ENCODE measurements around the gene STYXL2. TPM values are rescaled to one million over a fixed set of nuclear protein-coding genes. Genes with fewer than 3 reads are reported as not detected.

STYXL2 gene
- total and polyA plus RNA-seq, 2 of the 8 experiments (the other 6 are each of a cell fraction or from before 2014, with no cell fraction given) = 0.09 to 0.22 TPM

DNA sequence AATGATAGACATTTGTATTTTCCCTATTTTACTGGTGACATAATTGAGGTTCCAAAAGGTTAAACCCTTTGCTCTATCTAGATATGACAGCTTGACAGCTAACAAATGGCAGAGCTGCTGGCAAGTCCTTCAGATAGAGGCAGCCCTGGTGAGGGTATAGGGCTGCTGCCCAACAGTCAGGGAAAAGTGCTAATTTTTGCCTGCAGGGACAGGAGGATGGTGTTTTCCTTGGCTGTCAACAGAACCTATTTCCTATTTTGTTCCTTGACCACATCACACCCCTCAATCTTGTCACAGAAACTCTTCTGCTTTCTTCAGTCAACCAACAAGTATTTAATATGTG, 16.0 kb upstream of the STYXL2 start:
- ChIA-PET POLR2A (ENCODE audit: partially characterized antibody) (no interaction called here), CTCF (ENCODE audit: partially characterized antibody) (no interaction called here)
- H3K4me2 ChIP-seq (ENCODE audit: insufficient read depth in 1 of 2, low read depth in 2 of 2, low read length in 2 of 2) = no peak overlapping the region
- FAIRE-seq = no peak
- no peak overlapping the region for H4K5ac ChIP-seq (ENCODE audit: insufficient read length, low read depth, low read length)
- H3K23me2 ChIP-seq (ENCODE audit: low read depth, low read length) = no peaks in the 10 kb centered on the region; the same call in 1 of the 2 replicates
- H4K91ac ChIP-seq (replicated peaks; ENCODE audit: insufficient read length, low read length) = no peak overlapping the region
- no peak overlapping the region for H3K56ac ChIP-seq (replicated peaks; ENCODE audit: insufficient read length, low read depth, low read length)
- H4K20me1 ChIP-seq (replicated peaks in 1 of 2; ENCODE audit: control insufficient read depth in 1 of 2, insufficient read depth in 2 of 2, low read length in 2 of 2) = no peaks in the 10 kb centered on the region
- no peak overlapping the region for H3K9ac ChIP-seq (replicated peaks in 1 of 4; ENCODE audit: extremely low read depth in 1 of 4, low read depth in 3 of 4, low read length in 3 of 4)
- no peaks in the 10 kb centered on the region for H3K9me3 ChIP-seq (ENCODE audit: insufficient read depth in 2 of 2, low read depth in 1 of 2, low read length in 1 of 2)
- no peak overlapping the region for H2AFZ ChIP-seq (ENCODE audit: low read length)
- no peaks in the 10 kb centered on the region for H3K79me2 ChIP-seq (ENCODE audit: control insufficient read depth in 1 of 2, insufficient read depth in 2 of 2, low read length in 2 of 2)
- no peak overlapping the region for H3K4me3 ChIP-seq (ENCODE audit: extremely low read depth in 1 of 4, insufficient read depth in 2 of 4, low read depth in 3 of 4, low read length in 4 of 4)
- no peak overlapping the region for H2BK12ac ChIP-seq (ENCODE audit: low read depth, low read length)
- H3K14ac ChIP-seq (ENCODE audit: insufficient read length) = no peak overlapping the region
- H3K79me1 ChIP-seq (ENCODE audit: low read depth, low read length) = no peaks in the 10 kb centered on the region
- H3K27me3 ChIP-seq (replicated peaks in 1 of 4; ENCODE audit: control insufficient read depth in 3 of 4, extremely low read depth in 1 of 4, insufficient read depth in 3 of 4, low read length in 3 of 4) = no peaks in the 10 kb centered on the region; a peak in 1 of 7 replicates
- no peak overlapping the region for H3K4ac ChIP-seq (replicated peaks; ENCODE audit: insufficient read length, low read depth, low read length)
- H3K4me1 ChIP-seq (replicated peaks in 1 of 4; ENCODE audit: control insufficient read depth in 3 of 4, insufficient read depth in 4 of 4, low read length in 3 of 4) = no peaks in the 10 kb centered on the region
- H2BK120ac ChIP-seq (replicated peaks; ENCODE audit: low read depth, low read length) = no peak overlapping the region
- no peak overlapping the region for H2AK5ac ChIP-seq (ENCODE audit: low read depth, low read length)
- no peak for TF ChIP-seq KDM5A (IDR thresholded peaks at IDR 0.05; ENCODE audit: low read length)
- TF ChIP-seq SIRT6 (IDR thresholded peaks at IDR 0.05; ENCODE audit: low read length) = no peak
- TF ChIP-seq, protein P1, sequence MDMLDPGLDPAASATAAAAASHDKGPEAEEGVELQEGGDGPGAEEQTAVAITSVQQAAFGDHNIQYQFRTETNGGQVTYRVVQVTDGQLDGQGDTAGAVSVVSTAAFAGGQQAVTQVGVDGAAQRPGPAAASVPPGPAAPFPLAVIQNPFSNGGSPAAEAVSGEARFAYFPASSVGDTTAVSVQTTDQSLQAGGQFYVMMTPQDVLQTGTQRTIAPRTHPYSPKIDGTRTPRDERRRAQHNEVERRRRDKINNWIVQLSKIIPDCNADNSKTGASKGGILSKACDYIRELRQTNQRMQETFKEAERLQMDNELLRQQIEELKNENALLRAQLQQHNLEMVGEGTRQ (IDR thresholded peaks at IDR 0.05; ENCODE audit: low read length) = no peak
- no peak overlapping the region for H2BK20ac ChIP-seq (ENCODE audit: low read length)
- H2BK15ac ChIP-seq (ENCODE audit: low read length) = no peak overlapping the region
- H3K18ac ChIP-seq (ENCODE audit: extremely low read depth, low read length) = no peak overlapping the region
- H3K23ac ChIP-seq (ENCODE audit: insufficient read length) = no peak overlapping the region
- H4K8ac ChIP-seq (ENCODE audit: extremely low read depth, insufficient read depth, low read length) = no peak overlapping the region
- H2BK5ac ChIP-seq (ENCODE audit: low read depth, low read length) = no peak overlapping the region
- no peak overlapping the region for H3K27ac ChIP-seq (ENCODE audit: low read depth, low read length)
- DNase-seq (ENCODE audit: low read depth in 1 of 2, low spot score in 2 of 2) = no peak
- H3K36me3 ChIP-seq (ENCODE audit: control insufficient read depth in 2 of 4, insufficient read depth in 4 of 4, low read length in 3 of 4) = no peaks in the 10 kb centered on the region
